ENCODE results near the gene USP12. TPM values are rescaled to one million over a fixed set of nuclear protein-coding genes. Genes with fewer than 3 reads are reported as not detected.
"Not testable (repeated sequence)": the region's sequence is repeated elsewhere in the genome, so short reads cannot be mapped to it uniquely, and the experiment has no call there.

USP12 gene
- total RNA-seq, 1 donor from 2014 or later, result 43.9 TPM

- DNase-seq (ENCODE audit: low read depth), result no peak
Observed at GRCh38 chr13:27151798-27152599, 19.6 kb downstream of the USP12 start.

GRCh38 chr13:27149702-27150101 lies 21.9 kb downstream of the USP12 start:
- no peak for DNase-seq (ENCODE audit: low read depth)

GRCh38 chr13:27148900-27149299 lies 22.7 kb downstream of the USP12 start:
- no peak for DNase-seq (ENCODE audit: low read depth)

GRCh38 chr13:27147530-27148170 lies 24.0 kb downstream of the USP12 start:
- no peak for DNase-seq (ENCODE audit: low read depth)

GRCh38 chr13:27141746-27142145 lies 29.9 kb downstream of the USP12 start:
- no peak for DNase-seq (ENCODE audit: low read depth)

- DNase-seq (ENCODE audit: low read depth), result not testable (repeated sequence)
Observed at GRCh38 chr13:27141159-27141558, 30.5 kb downstream of the USP12 start.

- no peak for DNase-seq (ENCODE audit: low read depth)
Observed at GRCh38 chr13:27140060-27140459, 31.6 kb downstream of the USP12 start.

- no peak for DNase-seq (ENCODE audit: low read depth)
Observed at GRCh38 chr13:27139565-27139964, 32.0 kb downstream of the USP12 start.

- no peak for DNase-seq (ENCODE audit: low read depth)
Observed at GRCh38 chr13:27138457-27139093, 33.0 kb downstream of the USP12 start.

GRCh38 chr13:27137759-27138158 lies 33.9 kb downstream of the USP12 start:
- peak; percentile 83 for DNase-seq (ENCODE audit: low read depth)

- no peak for DNase-seq (ENCODE audit: low read depth)
Observed at GRCh38 chr13:27135023-27135422, 36.6 kb downstream of the USP12 start.

- no peak for DNase-seq (ENCODE audit: low read depth)
Observed at GRCh38 chr13:27133889-27134288, 37.7 kb downstream of the USP12 start.

- DNase-seq (ENCODE audit: low read depth), result no peak
Observed at GRCh38 chr13:27132538-27132937, 39.1 kb downstream of the USP12 start.

GRCh38 chr13:27131906-27132305 lies 39.7 kb downstream of the USP12 start:
- DNase-seq (ENCODE audit: low read depth), result no peak

GRCh38 chr13:27130979-27131623 lies 40.5 kb downstream of the USP12 start:
- peak; percentile 28 for DNase-seq (ENCODE audit: low read depth)

GRCh38 chr13:27130223-27130978 lies 41.2 kb downstream of the USP12 start:
- peak; percentile 69 for DNase-seq (ENCODE audit: low read depth)

GRCh38 chr13:27128825-27129627 lies 42.6 kb downstream of the USP12 start:
- peak; percentile 61 for DNase-seq (ENCODE audit: low read depth)

GRCh38 chr13:27126859-27127258 lies 44.8 kb downstream of the USP12 start:
- DNase-seq (ENCODE audit: low read depth), result no peak

- no peak for DNase-seq (ENCODE audit: low read depth)
Observed at GRCh38 chr13:27125357-27126282, 46.0 kb downstream of the USP12 start.

All from myocyte (in vitro differentiated cells).